ENCODE measurements around the gene ADAP1.

Gene ADAP1

DNA sequence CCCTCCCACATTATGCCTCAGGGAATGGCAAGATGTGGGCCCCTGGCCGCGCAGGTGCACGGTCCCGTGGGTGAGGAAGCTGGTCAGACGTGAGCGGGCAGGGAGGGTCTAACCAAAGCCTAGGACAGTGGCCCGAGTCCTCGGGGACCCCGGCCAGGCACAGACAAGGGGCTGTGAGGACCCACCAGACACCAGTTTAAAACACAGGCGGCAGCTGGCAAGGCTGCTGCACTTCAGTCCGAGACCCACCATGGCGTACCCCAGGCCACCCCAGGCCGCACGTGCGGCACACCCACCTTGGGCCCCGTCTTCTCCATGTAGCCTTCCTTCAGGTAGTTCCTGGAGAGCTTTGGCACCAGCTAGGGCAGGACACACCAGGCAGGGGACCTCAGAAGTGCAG lies 54.7 kb downstream of the ADAP1 start (continued):
- TF ChIP-seq, protein P1, sequence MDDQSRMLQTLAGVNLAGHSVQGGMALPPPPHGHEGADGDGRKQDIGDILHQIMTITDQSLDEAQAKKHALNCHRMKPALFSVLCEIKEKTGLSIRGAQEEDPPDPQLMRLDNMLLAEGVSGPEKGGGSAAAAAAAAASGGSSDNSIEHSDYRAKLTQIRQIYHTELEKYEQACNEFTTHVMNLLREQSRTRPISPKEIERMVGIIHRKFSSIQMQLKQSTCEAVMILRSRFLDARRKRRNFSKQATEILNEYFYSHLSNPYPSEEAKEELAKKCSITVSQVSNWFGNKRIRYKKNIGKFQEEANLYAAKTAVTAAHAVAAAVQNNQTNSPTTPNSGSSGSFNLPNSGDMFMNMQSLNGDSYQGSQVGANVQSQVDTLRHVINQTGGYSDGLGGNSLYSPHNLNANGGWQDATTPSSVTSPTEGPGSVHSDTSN (CRISPR knock-in tag; IDR thresholded peaks at IDR 0.05), result no peak
- TF ChIP-seq, protein P2, sequence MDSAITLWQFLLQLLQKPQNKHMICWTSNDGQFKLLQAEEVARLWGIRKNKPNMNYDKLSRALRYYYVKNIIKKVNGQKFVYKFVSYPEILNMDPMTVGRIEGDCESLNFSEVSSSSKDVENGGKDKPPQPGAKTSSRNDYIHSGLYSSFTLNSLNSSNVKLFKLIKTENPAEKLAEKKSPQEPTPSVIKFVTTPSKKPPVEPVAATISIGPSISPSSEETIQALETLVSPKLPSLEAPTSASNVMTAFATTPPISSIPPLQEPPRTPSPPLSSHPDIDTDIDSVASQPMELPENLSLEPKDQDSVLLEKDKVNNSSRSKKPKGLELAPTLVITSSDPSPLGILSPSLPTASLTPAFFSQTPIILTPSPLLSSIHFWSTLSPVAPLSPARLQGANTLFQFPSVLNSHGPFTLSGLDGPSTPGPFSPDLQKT (IDR thresholded peaks at IDR 0.05; ENCODE audit: borderline replicate concordance, low read depth, low read length), result no peak
- TF ChIP-seq ZNF626 (tag by site-specific recombination; IDR thresholded peaks at IDR 0.05), result no peak
- TF ChIP-seq ZNF404 (tag by site-specific recombination; IDR thresholded peaks at IDR 0.05), result no peak

DNA sequence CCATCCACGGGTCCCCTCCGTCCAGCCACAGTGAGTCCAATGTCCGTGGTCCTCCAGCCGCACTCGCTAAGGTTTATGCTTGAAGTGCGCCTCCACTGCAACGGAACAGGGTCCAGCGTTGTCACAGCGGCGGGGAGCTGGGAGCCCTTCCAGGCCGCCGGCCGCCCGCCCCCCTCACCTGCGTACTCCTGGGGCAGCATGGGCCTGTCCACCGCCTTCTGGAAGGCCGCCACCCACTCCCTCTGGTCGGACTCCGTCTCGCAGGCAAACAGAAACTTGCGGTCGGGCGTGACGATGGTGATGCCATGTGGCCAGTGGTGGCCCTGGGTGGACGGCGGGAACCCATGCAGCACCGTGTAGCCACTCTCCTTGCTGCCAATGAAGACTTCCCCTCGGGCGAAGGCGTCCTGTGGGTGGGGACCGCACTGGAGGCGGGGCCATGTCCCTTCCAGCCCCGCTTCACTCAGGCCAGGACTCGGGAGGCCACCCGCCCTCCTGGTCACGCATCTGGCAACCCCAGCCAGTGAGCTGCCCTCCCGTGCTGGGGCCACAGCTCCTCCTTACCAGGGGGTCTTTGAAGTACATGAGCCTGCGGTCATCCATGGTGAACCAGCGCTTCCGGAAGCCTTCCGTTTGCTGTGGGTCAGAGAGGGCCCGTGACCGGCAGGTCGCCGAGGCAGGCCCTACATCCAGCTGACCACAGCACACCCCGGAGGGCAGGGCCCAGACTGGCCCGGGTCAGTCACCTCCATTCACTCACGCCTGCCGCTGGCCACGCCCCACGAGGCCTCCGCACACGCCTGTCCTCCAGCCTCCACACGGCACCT lies 55.4 kb downstream of the ADAP1 start:
- Histone ChIP-seq H3K4me3 (ENCODE audit: low read depth, low read length) (no peak overlapping the region), H3K27ac (ENCODE audit: extremely low read depth, low read depth, low read length) (no peak overlapping the region), H3K36me3 (ENCODE audit: control insufficient read depth in 2 of 2, insufficient read depth in 1 of 2, low read length in 2 of 2) (peaks cover 0 to 31% of the 10 kb centered on the region in 2 experiments; a peak in 1 of 3 replicates), H3K4me1 (ENCODE audit: control insufficient read depth, insufficient read depth, low read length) (peaks cover 5% of the 10 kb centered on the region; the same call in 1 of the 2 replicates), H3K9me3 (ENCODE audit: control insufficient read depth, insufficient read depth, low read depth, low read length) (no peaks in the 10 kb centered on the region)
- TF ChIP-seq ZFHX2 (tag by site-specific recombination; conservative IDR thresholded peaks at IDR 0.05), result 0 out of 2 replicates have a peak, but pooled peaks have one; percentile 11
- TF ChIP-seq ZNF2 (tag by site-specific recombination; IDR thresholded peaks at IDR 0.05), result no peak
- TF ChIP-seq, protein P3, sequence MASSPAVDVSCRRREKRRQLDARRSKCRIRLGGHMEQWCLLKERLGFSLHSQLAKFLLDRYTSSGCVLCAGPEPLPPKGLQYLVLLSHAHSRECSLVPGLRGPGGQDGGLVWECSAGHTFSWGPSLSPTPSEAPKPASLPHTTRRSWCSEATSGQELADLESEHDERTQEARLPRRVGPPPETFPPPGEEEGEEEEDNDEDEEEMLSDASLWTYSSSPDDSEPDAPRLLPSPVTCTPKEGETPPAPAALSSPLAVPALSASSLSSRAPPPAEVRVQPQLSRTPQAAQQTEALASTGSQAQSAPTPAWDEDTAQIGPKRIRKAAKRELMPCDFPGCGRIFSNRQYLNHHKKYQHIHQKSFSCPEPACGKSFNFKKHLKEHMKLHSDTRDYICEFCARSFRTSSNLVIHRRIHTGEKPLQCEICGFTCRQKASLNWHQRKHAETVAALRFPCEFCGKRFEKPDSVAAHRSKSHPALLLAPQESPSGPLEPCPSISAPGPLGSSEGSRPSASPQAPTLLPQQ (tag by site-specific recombination; IDR thresholded peaks at IDR 0.05), result no peak
- POLR2A ChIA-PET, result no interaction called here
- CTCF ChIA-PET, result interaction anchor here (1.0 kb wide), 1 partner anchor 577 kb away, joined by 3 read pairs; no protein-coding TSS in a partner anchor

DNA sequence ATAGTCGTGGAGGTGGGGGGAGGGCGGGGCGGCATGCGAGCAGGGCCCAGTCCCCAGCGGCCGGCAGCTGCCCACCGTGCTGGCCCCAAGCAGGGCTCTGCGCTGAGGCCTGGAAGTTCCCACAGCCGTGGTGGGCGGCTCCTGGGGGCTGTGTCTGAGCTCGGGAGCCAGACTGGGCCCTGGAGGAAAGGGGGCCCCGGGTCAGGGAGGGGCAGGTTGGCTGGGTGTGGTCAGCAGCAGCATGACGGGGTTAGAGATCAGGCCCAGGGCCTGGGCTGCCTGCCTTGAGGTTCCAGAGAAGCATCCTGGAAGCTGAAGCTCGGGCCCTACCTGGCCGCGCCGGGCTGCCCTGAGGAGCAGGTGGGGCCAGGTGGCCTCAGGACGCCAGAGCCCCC lies 56.0 kb downstream of the ADAP1 start:
- Histone ChIP-seq H3K9me3 (ENCODE audit: control insufficient read depth, insufficient read depth, low read depth, low read length) (no peaks in the 10 kb centered on the region), H3K36me3 (ENCODE audit: control insufficient read depth in 2 of 2, insufficient read depth in 1 of 2, low read length in 2 of 2) (peaks cover under 1 to 37% of the 10 kb centered on the region in 2 experiments; a peak in 2 of 3 replicates), H3K4me1 (ENCODE audit: control insufficient read depth, insufficient read depth, low read length) (peaks cover 5% of the 10 kb centered on the region; the same call in 1 of the 2 replicates), H3K27ac (ENCODE audit: extremely low read depth, low read depth, low read length) (no peak overlapping the region), H3K4me3 (ENCODE audit: low read depth, low read length) (no peak overlapping the region)
- TF ChIP-seq IKZF3 (tag by site-specific recombination; IDR thresholded peaks at IDR 0.05), result no peak
- TF ChIP-seq FEZF1 (tag by site-specific recombination; IDR thresholded peaks at IDR 0.05), result no peak
- no peak for TF ChIP-seq ZNF391 (tag by site-specific recombination; IDR thresholded peaks at IDR 0.05; ENCODE audit: borderline replicate concordance, low read depth)
- no peak for TF ChIP-seq ZNF768 (tag by site-specific recombination; IDR thresholded peaks at IDR 0.05)
- TF ChIP-seq, protein P4, sequence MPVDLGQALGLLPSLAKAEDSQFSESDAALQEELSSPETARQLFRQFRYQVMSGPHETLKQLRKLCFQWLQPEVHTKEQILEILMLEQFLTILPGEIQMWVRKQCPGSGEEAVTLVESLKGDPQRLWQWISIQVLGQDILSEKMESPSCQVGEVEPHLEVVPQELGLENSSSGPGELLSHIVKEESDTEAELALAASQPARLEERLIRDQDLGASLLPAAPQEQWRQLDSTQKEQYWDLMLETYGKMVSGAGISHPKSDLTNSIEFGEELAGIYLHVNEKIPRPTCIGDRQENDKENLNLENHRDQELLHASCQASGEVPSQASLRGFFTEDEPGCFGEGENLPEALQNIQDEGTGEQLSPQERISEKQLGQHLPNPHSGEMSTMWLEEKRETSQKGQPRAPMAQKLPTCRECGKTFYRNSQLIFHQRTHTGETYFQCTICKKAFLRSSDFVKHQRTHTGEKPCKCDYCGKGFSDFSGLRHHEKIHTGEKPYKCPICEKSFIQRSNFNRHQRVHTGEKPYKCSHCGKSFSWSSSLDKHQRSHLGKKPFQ (tag by site-specific recombination; IDR thresholded peaks at IDR 0.05), result no peak
- no peak for TF ChIP-seq ZNF404 (tag by site-specific recombination; IDR thresholded peaks at IDR 0.05)
- no peak for TF ChIP-seq ZNF324 (tag by site-specific recombination; IDR thresholded peaks at IDR 0.05)
- TF ChIP-seq TRIM28 (IDR thresholded peaks at IDR 0.05; ENCODE audit: borderline replicate concordance, low read length), result no peak
- ChIA-PET POLR2A (no interaction called here), CTCF (interaction anchor here (1.0 kb wide), 1 partner anchor 577 kb away, joined by 3 read pairs; no protein-coding TSS in a partner anchor)
